Activated CD8-positive, alpha-beta T cell treated with anti-CD3 and anti-CD28 coated beads for 36 hours (primary cell): ENCODE measurements around the gene OBSCN. TPM values are rescaled to one million over a fixed set of nuclear protein-coding genes. Genes with fewer than 3 reads are reported as not detected.
A peak's percentile ranks its signal among the peaks of the same experiment; 100 is the strongest.

Experiments used
- ATAC-seq: fragments of 200-7000 bp; cut with Tn5 transposase; one replicate; pipeline ENCODE4 v1.10.0; 2021; ENCODE audit warnings: mild to moderate bottlenecking, moderate library complexity
- CTCF ChIA-PET: fragments of 350-600 bp; sonication (Branson Sonifier 250); formaldehyde crosslinking; loops from one replicate; lab custom pipeline; 2021; ENCODE audit warnings: antibody characterized with exemption; lab: Charles Lee
- POLR2A ChIA-PET: fragments of 350-600 bp; sonication (Branson Sonifier 250); formaldehyde crosslinking; loops from one replicate; lab custom pipeline; 2021; ENCODE audit warnings: antibody characterized with exemption; lab: Charles Lee
- DNase-seq: peaks from one replicate; pipeline ENCODE4 v3.0.0-alpha.2; 2020
- H3K27ac Mint-ChIP-seq: one replicate; pipeline ENCODE4 v1.8.0; 2021; ENCODE audit warnings: mild to moderate bottlenecking, mixed read lengths
- H3K27me3 Mint-ChIP-seq: one replicate; pipeline ENCODE4 v1.8.0; 2021; ENCODE audit warnings: mixed read lengths
- H3K36me3 Mint-ChIP-seq: one replicate; pipeline ENCODE4 v1.8.0; 2021; ENCODE audit warnings: low read depth, mixed read lengths
- H3K4me1 Mint-ChIP-seq: one replicate; pipeline ENCODE4 v1.8.0; 2021; ENCODE audit warnings: low read depth, mixed read lengths
- H3K4me3 Mint-ChIP-seq: one replicate; pipeline ENCODE4 v1.8.0; 2021; ENCODE audit warnings: mild to moderate bottlenecking, moderate library complexity, mixed read lengths
- H3K9me3 Mint-ChIP-seq: one replicate; pipeline ENCODE4 v1.8.0; 2021; ENCODE audit warnings: mixed read lengths
- intact Hi-C: fragments of 100-400 bp; cut with micrococcal nuclease; formaldehyde crosslinking; loops from one replicate; pipeline ENCODE4 v1.10.0; 2022
- total RNA-seq, 2 experiments: library from RNA; stranded (reverse); gene quantifications; one replicate each; pipeline ENCODE4 v1.2.3, GENCODE V29; 2021
- TF ChIP-seq, protein P1 (sequence below): fragments of 200-600 bp; IDR thresholded peaks from one replicate; pipeline ENCODE4 v1.8.0; 2022; ENCODE audit warnings: antibody characterized with exemption, mild to moderate bottlenecking

The OBSCN gene
- total RNA-seq, 2 experiments from 2014 or later = 21.6 to 23.7 TPM

DNA sequence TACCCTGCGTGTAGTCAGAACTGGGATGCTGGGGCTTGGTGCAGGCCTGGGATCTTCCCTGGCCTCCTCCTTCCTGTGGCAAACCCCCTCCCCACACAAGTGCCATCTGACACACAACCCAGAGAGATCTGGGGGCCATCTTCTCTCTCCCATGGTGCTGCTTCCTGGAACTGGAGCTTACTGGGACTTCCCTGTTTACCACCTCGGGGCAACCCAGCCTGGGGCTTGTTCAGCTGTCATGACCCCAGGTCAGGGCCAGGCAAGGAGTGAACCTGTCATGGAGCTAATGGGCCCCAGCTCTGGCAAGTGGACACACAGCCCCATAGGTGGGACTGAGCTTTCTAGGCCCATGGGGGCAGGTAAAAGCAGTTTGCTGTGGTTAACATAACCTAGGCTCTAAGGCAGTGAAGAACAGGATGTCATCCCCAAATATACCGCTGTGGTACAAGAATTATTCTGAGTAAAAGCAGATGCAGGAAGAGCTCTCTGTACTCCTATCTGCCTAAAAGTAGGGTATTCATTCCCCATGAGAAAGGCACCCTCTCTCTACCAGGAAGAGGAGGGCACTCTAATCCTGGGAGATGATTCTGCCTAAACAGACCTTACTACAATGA, 196.4 kb downstream of the OBSCN start:
- Mint-ChIP-seq H3K27me3 (no peaks in the 10 kb centered on the region), H3K36me3 (peaks cover 53% of the 10 kb centered on the region), H3K4me3 (peak overlapping the region; percentile 98), H3K9me3 (no peaks in the 10 kb centered on the region), H3K27ac (peak overlapping the region; percentile 79), H3K4me1 (peaks cover 47% of the 10 kb centered on the region)
- POLR2A ChIA-PET = interaction anchor here (1.1 to 3.6 kb wide), 4 partner anchors 9 to 60 kb away, joined by 4 to 22 read pairs (median 9); a partner anchor contains a TSS
- ATAC-seq (no peak), DNase-seq (peak; percentile 27)
- CTCF ChIA-PET = interaction anchor here (1.1 to 2.1 kb wide), 4 partner anchors 12 to 97 kb away, joined by 3 to 8 read pairs (median 4); a partner anchor contains a TSS
- intact Hi-C loops = no loop called here
- TF ChIP-seq, protein P1, sequence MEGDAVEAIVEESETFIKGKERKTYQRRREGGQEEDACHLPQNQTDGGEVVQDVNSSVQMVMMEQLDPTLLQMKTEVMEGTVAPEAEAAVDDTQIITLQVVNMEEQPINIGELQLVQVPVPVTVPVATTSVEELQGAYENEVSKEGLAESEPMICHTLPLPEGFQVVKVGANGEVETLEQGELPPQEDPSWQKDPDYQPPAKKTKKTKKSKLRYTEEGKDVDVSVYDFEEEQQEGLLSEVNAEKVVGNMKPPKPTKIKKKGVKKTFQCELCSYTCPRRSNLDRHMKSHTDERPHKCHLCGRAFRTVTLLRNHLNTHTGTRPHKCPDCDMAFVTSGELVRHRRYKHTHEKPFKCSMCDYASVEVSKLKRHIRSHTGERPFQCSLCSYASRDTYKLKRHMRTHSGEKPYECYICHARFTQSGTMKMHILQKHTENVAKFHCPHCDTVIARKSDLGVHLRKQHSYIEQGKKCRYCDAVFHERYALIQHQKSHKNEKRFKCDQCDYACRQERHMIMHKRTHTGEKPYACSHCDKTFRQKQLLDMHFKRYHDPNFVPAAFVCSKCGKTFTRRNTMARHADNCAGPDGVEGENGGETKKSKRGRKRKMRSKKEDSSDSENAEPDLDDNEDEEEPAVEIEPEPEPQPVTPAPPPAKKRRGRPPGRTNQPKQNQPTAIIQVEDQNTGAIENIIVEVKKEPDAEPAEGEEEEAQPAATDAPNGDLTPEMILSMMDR = no peak

DNA sequence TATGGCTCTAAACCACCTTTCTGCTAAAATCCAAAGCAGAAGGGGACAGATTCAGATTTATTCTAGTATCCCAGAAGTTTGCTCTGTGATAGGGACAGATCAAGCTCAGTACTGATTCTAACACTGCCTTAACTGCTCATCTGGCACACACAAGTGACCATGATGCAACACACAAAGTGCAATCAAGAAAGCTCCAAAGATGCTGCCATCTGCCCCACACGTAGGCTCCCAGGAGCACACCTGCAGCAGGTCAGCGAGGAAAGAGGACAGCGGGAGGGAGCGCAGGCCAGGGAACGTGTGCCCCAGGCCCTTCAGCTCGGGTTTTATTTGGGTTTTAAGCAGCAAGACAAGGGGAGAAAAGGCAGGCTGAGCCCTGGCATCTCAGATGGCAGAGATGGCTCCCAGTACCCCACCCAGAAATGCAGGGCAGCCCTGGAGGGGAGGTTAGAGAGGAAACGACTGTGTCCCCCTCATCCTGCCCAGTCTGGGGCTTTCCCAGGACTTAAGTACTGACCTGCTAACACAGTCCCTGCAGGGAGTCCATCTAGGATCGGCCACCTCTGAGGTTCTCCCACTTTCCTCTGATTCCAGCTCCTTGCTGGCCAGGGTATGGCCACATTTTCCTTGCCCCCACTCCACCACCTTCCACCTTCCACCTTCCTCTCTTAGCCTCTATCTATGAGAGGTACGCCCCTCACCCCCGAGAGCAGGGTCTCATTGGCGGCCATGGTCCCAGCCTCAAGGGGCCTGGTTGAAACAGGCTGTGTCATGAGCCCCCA, 197.5 kb downstream of the OBSCN start:
- Mint-ChIP-seq H3K27ac (peak overlapping the region; percentile 91), H3K27me3 (no peaks in the 10 kb centered on the region), H3K4me3 (peak overlapping the region; percentile 98), H3K4me1 (peaks cover 50% of the 10 kb centered on the region), H3K36me3 (peaks cover 46% of the 10 kb centered on the region), H3K9me3 (no peaks in the 10 kb centered on the region)
- ChIA-PET POLR2A (interaction anchor here (0.6 to 3.6 kb wide), 10 partner anchors 10 to 136 kb away, joined by 3 to 22 read pairs (median 4); partner anchors contain the start of gene TRIM17), CTCF (interaction anchor here (1.1 to 2.1 kb wide), 5 partner anchors 10 to 96 kb away, joined by 3 to 8 read pairs (median 4); a partner anchor contains a TSS)
- TF ChIP-seq, protein P1 = no peak
- DNase-seq (no peak), ATAC-seq (no peak)
- intact Hi-C loops = loop anchor here (5.0 kb wide), 1 partner anchor 52 kb away; a partner anchor contains a TSS

DNA sequence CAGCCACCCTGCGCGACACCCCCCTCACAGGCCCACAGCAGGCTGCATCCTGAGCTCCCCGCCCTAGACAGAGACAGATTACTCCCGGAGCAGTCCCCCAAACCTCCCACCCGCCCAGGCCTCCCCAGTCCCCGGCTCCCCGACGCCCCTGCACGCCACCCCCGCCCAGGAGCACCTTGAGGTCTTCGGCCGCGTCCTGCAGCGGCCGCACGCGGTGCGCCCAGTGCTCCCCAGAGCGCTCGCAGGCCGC, 198.1 kb downstream of the OBSCN start:
- peaks cover 47% of the 10 kb centered on the region for H3K4me1 Mint-ChIP-seq
- H3K4me3 Mint-ChIP-seq = peak overlapping the region; percentile 98
- ChIA-PET CTCF (interaction anchor here (1.3 to 2.1 kb wide), 4 partner anchors 10 to 81 kb away, joined by 3 to 8 read pairs (median 4); no protein-coding TSS in a partner anchor), POLR2A (interaction anchor here (0.6 to 3.6 kb wide), 11 partner anchors 9 to 137 kb away, joined by 3 to 22 read pairs (median 3); partner anchors contain the start of gene TRIM17)
- DNase-seq (peak; percentile 26), ATAC-seq (peak; percentile 1)
- H3K9me3 Mint-ChIP-seq = no peaks in the 10 kb centered on the region
- H3K27me3 Mint-ChIP-seq = no peaks in the 10 kb centered on the region
- H3K36me3 Mint-ChIP-seq = peaks cover 43% of the 10 kb centered on the region
- intact Hi-C loops = loop anchor here (5.0 kb wide), 1 partner anchor 51 kb away; a partner anchor contains a TSS
- TF ChIP-seq, protein P1 = no peak
- peak overlapping the region; percentile 91 for H3K27ac Mint-ChIP-seq

DNA sequence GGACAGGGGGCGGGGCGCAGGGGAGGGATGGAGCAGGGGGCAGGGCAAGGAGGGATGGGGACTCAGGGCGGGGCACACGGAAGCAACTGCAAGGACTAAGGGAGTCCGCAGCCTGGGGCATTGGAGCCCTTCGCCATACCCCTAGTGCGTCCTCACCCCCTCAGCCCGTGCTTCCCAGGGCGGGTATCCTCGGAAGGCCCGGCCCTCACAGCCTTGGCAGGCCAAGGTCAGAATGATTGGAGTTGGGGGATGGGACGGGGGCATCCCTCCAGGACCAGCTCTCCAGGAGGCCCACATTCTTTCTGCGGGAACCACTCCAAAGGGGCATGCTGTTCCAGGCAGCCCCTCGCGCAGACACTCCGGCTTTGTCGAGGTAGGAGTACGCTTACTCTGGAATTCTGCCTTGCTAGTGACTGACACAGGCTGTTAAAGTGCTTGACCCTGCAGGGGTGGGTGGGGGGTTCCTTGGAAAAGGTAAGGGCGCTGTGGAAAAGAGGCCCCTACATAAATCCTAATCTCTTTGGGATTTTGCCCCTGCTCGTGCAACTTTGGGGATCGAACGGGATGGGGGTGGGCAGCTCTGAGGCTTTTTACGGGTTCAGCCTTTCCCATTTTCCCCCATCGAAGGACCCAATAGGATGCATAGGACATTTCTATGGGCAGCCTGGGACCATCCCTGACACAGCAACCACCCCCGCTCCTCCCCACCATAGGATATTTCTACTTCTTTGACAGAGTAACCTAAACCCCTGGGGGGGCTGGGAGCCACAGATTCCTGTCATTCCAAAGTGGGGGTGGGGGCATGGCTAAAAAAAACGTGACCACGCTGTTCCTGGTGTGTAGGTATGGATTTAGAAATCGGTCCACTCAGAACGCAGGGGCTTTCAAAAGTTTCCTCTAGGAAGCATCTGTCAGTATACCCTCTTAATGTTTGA, 199.5 kb downstream of the OBSCN start:
- ChIA-PET POLR2A (interaction anchor here (1.0 to 3.6 kb wide), 4 partner anchors 24 to 51 kb away, joined by 3 to 22 read pairs (median 4); a partner anchor contains a TSS), CTCF (interaction anchor here (0.6 to 1.3 kb wide), 3 partner anchors 17 to 86 kb away, joined by 3 read pairs; no protein-coding TSS in a partner anchor)
- H3K36me3 Mint-ChIP-seq = peaks cover 32% of the 10 kb centered on the region
- no peaks in the 10 kb centered on the region for H3K27me3 Mint-ChIP-seq
- TF ChIP-seq, protein P1 = no peak
- intact Hi-C loops = loop anchor here (5.0 kb wide), 1 partner anchor 50 kb away; a partner anchor contains a TSS
- DNase-seq (no peak), ATAC-seq (no peak)
- H3K9me3 Mint-ChIP-seq = no peaks in the 10 kb centered on the region
- peak overlapping the region; percentile 74 for H3K27ac Mint-ChIP-seq
- H3K4me3 Mint-ChIP-seq = peak overlapping the region; percentile 98
- H3K4me1 Mint-ChIP-seq = peaks cover 35% of the 10 kb centered on the region
